CD14-positive monocyte (primary cell): ENCODE measurements around the gene INPP5J. TPM values are rescaled to one million over a fixed set of nuclear protein-coding genes. Genes with fewer than 3 reads are reported as not detected.

ENCODE experiments used
- DNase-seq, 3 donors: peaks; one replicate each; pipeline ENCODE4 v3.0.0-alpha.2; 2011 to 2022
- H2AFZ ChIP-seq: 2 replicates; pipeline ENCODE4 v1.6.0; 2012; ENCODE audit warnings: mild to moderate bottlenecking, low read depth, low read length, inconsistent platforms; ENCODE audit not compliant: insufficient read depth, poor library complexity, severe bottlenecking
- H3K27ac ChIP-seq, 2 donors: 1 replicate in 1 of 2; 2 replicates in 1 of 2; pipeline ENCODE4 v1.5.1; 2012 to 2013; ENCODE audit warnings: low read length in 2 of 2, control low read depth in 1 of 2, inconsistent platforms in 1 of 2, low read depth in 1 of 2, mild to moderate bottlenecking in 1 of 2
- H3K27me3 ChIP-seq, 2 donors: one replicate each; pipeline versions ENCODE4 v1.6.0 to v1.6.1; 2011 to 2013; ENCODE audit warnings: low read length in 2 of 2; ENCODE audit not compliant: control insufficient read depth in 2 of 2, insufficient read depth in 2 of 2
- H3K36me3 ChIP-seq, 2 donors: replicated peaks in 1 of 2; 1 replicate in 1 of 2; 2 replicates in 1 of 2; pipeline versions ENCODE4 v1.5.1 to v1.6.1; 2012 to 2013; ENCODE audit warnings: low read length in 2 of 2, control low read depth in 1 of 2, inconsistent platforms in 1 of 2, mild to moderate bottlenecking in 1 of 2; ENCODE audit not compliant: insufficient read depth in 2 of 2, control insufficient read depth in 1 of 2
- H3K4me1 ChIP-seq, 2 donors: 1 replicate in 1 of 2; 2 replicates in 1 of 2; pipeline versions ENCODE4 v1.5.1 to v1.6.1; 2012 to 2013; ENCODE audit warnings: low read length in 2 of 2, control low read depth in 1 of 2, inconsistent platforms in 1 of 2, mild to moderate bottlenecking in 1 of 2, moderate library complexity in 1 of 2; ENCODE audit not compliant: insufficient read depth in 2 of 2, control insufficient read depth in 1 of 2
- H3K4me2 ChIP-seq: replicated peaks from 2 replicates; pipeline ENCODE3; 2012; ENCODE audit warnings: low read length, moderate library complexity, mild to moderate bottlenecking; ENCODE audit not compliant: poor library complexity, severe bottlenecking; ENCODE audit errors: extremely low read depth
- H3K4me3 ChIP-seq, 3 experiments: fragments of 200-600 bp in 1 of 3; sonication (generic) in 1 of 3; replicated peaks in 1 of 3; 1 replicate in 2 of 3; 2 replicates in 1 of 3; pipeline ENCODE4 v1.5.1; 2011 to 2013; ENCODE audit warnings: low read length in 3 of 3, mild to moderate bottlenecking in 3 of 3, control low read depth in 2 of 3, low read depth in 2 of 3, inconsistent platforms in 1 of 3, moderate library complexity in 1 of 3
- H3K79me2 ChIP-seq: 2 replicates; pipeline ENCODE4 v1.6.0; 2012; ENCODE audit warnings: mild to moderate bottlenecking, control low read depth, inconsistent platforms, low read length, moderate library complexity; ENCODE audit not compliant: insufficient read depth
- H3K9ac ChIP-seq: 2 replicates; pipeline ENCODE4 v1.6.0; 2017; ENCODE audit warnings: low read length, mild to moderate bottlenecking; ENCODE audit not compliant: insufficient read depth, poor library complexity, severe bottlenecking
- H3K9me3 ChIP-seq, 2 donors: replicated peaks in 1 of 2; 1 replicate in 1 of 2; 2 replicates in 1 of 2; pipeline versions ENCODE4 v1.5.1 to v1.6.1; 2012 to 2013; ENCODE audit warnings: low read length in 2 of 2, control low read depth in 1 of 2; ENCODE audit not compliant: control insufficient read depth in 1 of 2, insufficient read depth in 1 of 2
- H4K20me1 ChIP-seq: 2 replicates; pipeline ENCODE4 v1.6.0; 2012; ENCODE audit warnings: mild to moderate bottlenecking, low read length, control low read depth, moderate library complexity; ENCODE audit not compliant: insufficient read depth
- H3K27ac Mint-ChIP-seq, 7 donors: one replicate each; pipeline ENCODE4 v1.8.0; 2020; ENCODE audit warnings: mild to moderate bottlenecking in 7 of 7, mixed read lengths in 7 of 7, moderate library complexity in 6 of 7, inconsistent platforms in 2 of 7
- H3K27me3 Mint-ChIP-seq, 3 donors: one replicate each; pipeline ENCODE4 v1.8.0; 2021 to 2022; ENCODE audit warnings: low read depth in 3 of 3, mild to moderate bottlenecking in 3 of 3, mixed read lengths in 3 of 3, moderate library complexity in 3 of 3, inconsistent platforms in 1 of 3
- H3K36me3 Mint-ChIP-seq, 2 donors: one replicate each; pipeline ENCODE4 v1.8.0; 2020; ENCODE audit warnings: mixed read lengths in 2 of 2, inconsistent platforms in 1 of 2, mild to moderate bottlenecking in 1 of 2
- H3K4me1 Mint-ChIP-seq: one replicate; pipeline ENCODE4 v1.8.0; 2020; ENCODE audit warnings: mild to moderate bottlenecking, mixed read lengths
- H3K4me3 Mint-ChIP-seq, 2 donors: one replicate each; pipeline ENCODE4 v1.8.0; 2020; ENCODE audit warnings: mild to moderate bottlenecking in 2 of 2, mixed read lengths in 2 of 2, moderate library complexity in 1 of 2
- H3K9me3 Mint-ChIP-seq, 7 donors: one replicate each; pipeline ENCODE4 v1.8.0; 2020 to 2022; ENCODE audit warnings: mixed read lengths in 7 of 7, mild to moderate bottlenecking in 6 of 7, moderate library complexity in 6 of 7, inconsistent platforms in 2 of 7
- WGBS: methylation state at CpG from one replicate; pipeline ENCODE4 v1.1.5; 2013; ENCODE audit warnings: missing lambda C conversion rate; ENCODE audit not compliant: insufficient coverage; 5-methylcytosine and 5-hydroxymethylcytosine counted together
- intact Hi-C, 2 donors: fragments of 100-400 bp; cut with micrococcal nuclease; formaldehyde crosslinking; loops; one replicate each; pipeline versions ENCODE4 v1.15.0 to v1.15.1; 2023
- polyA plus RNA-seq, 3 donors: library from polyadenylated mRNA; depleted of rRNA in 1 of 3; unstranded in 2 of 3; stranded (reverse) in 1 of 3; fragments of 300-500 nt in 2 of 3; fragments of >200 nt in 1 of 3; fragmentation: Illumina TruSeq in 2 of 3; gene quantifications; 1 replicate in 2 of 3; 2 replicates in 1 of 3; pipeline ENCODE4 v1.2.3, GENCODE V29; 2012 to 2021
- TF ChIP-seq, protein P1 (sequence below): fragments of 200-600 bp; IDR thresholded peaks from one replicate; pipeline ENCODE4 v1.8.0; 2022; ENCODE audit warnings: antibody characterized with exemption, mild to moderate bottlenecking

Gene INPP5J
- polyA plus RNA-seq, 3 donors, result 0.03 TPM; not detected in 2

DNA sequence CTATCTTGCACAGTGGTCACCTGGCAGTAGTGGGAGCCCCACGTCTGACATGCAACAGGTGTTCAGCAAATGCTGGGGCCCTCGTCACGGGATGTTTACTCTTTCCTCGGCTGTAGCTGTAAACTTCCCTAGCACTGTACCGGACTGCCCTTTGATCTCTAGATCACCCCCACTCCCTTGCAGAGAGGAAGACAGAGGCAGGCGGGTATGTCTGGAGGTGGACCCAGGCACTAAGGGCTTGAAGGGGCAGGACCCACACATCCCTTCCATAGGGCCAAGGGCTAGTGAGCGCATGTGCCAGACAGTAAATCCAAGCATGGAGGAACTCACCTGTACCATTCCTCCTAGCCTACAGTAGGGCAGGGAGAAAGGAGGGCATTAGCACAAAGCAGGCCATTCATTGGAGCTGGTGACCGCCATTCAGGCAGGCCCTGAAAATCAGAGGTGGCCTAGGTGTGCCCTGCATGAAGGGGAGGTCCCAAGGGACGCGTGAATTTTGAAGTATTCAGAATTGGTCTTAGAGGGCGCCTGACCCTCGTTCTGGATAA lies 43.6 kb upstream of the INPP5J start:
- H3K4me1 ChIP-seq, result peaks cover 32 to 38% of the 10 kb centered on the region in 2 donors
- H3K27me3 ChIP-seq, result no peaks in the 10 kb centered on the region
- H3K27ac ChIP-seq, result no peak overlapping the region
- no peak overlapping the region for H2AFZ ChIP-seq
- no peak overlapping the region for H3K27ac Mint-ChIP-seq
- no peak overlapping the region for H3K9ac ChIP-seq
- H3K9me3 ChIP-seq, result no peaks in the 10 kb centered on the region
- no peak overlapping the region for H3K4me3 Mint-ChIP-seq
- peaks cover 0 to 1% (median 0%) of the 10 kb centered on the region in 7 donors for H3K9me3 Mint-ChIP-seq
- H3K4me1 Mint-ChIP-seq, result peaks cover 36% of the 10 kb centered on the region
- H3K27me3 Mint-ChIP-seq, result peaks cover 3 to 6% (median 4%) of the 10 kb centered on the region in 3 donors
- no peak overlapping the region for H3K4me2 ChIP-seq
- DNase-seq, result no peak
- no peaks in the 10 kb centered on the region for H3K36me3 Mint-ChIP-seq
- no peaks in the 10 kb centered on the region for H3K36me3 ChIP-seq
- no peak overlapping the region for H3K4me3 ChIP-seq
- TF ChIP-seq, protein P1, sequence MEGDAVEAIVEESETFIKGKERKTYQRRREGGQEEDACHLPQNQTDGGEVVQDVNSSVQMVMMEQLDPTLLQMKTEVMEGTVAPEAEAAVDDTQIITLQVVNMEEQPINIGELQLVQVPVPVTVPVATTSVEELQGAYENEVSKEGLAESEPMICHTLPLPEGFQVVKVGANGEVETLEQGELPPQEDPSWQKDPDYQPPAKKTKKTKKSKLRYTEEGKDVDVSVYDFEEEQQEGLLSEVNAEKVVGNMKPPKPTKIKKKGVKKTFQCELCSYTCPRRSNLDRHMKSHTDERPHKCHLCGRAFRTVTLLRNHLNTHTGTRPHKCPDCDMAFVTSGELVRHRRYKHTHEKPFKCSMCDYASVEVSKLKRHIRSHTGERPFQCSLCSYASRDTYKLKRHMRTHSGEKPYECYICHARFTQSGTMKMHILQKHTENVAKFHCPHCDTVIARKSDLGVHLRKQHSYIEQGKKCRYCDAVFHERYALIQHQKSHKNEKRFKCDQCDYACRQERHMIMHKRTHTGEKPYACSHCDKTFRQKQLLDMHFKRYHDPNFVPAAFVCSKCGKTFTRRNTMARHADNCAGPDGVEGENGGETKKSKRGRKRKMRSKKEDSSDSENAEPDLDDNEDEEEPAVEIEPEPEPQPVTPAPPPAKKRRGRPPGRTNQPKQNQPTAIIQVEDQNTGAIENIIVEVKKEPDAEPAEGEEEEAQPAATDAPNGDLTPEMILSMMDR, result no peak
- WGBS, result 95% methylated on average over 9 of the region's 12 CpGs
- intact Hi-C loops, result no loop called here
- H3K79me2 ChIP-seq, result peaks cover 9% of the 10 kb centered on the region
- H4K20me1 ChIP-seq, result no peaks in the 10 kb centered on the region

DNA sequence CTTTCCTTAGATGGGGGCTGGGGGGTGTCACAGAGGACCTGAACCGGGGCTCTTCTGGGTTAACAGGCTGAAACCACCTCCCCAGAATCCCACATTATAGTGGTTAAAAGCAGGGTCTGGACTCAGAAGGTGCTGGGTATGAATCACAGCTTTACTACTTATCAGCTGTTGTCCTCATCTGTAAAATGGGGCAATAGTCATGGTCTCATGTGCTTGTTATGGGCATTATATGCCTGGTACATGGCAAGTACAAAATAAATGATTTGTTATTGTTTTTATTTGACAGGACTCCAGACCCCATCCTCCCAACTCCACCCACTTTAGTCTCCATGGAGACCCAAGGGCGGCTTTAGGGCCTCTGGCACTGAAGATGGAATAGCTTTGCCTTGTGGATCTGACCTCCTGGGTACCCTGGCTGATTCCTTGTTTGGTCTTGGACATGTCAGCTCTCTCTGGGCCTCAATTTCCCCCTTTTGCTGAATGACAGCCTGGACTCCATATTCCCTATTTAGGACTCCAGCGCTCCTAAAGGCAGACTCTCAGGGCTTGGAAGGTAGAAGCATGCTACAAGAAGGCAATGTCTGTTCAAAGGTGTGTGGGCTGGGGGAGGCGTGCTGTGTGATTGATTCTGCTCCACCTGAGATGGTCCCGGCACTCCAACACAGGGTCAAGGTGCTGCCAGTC lies 42.5 kb upstream of the INPP5J start:
- Histone ChIP-seq H2AFZ (peak overlapping the region; percentile 93), H3K4me3 (peak overlapping the region; percentile 56 to 85 (median 75)), H3K4me1 (peaks cover 36 to 45% of the 10 kb centered on the region in 2 donors), H4K20me1 (no peaks in the 10 kb centered on the region), H3K9ac (peak overlapping the region; percentile 65), H3K4me2 (peak overlapping the region; percentile 90), H3K79me2 (peaks cover 9% of the 10 kb centered on the region), H3K27ac (peak overlapping the region in 1 of 2 donors; percentile 64), H3K27me3 (no peaks in the 10 kb centered on the region), H3K36me3 (no peaks in the 10 kb centered on the region), H3K9me3 (no peaks in the 10 kb centered on the region)
- intact Hi-C loops, result loop anchor here (5.0 kb wide), 3 partner anchors 82 to 133 kb away; partner anchors contain the start of genes MORC2 (in 2 of the 2), TUG1 (in 2 of the 2) and RNF185 (in 1 of the 2)
- DNase-seq, result no peak
- no peaks in the 10 kb centered on the region for H3K36me3 Mint-ChIP-seq
- H3K4me3 Mint-ChIP-seq, result peak overlapping the region; percentile 83 to 94
- TF ChIP-seq, protein P1, result no peak
- H3K4me1 Mint-ChIP-seq, result peaks cover 41% of the 10 kb centered on the region
- peaks cover 0 to 1% (median 0%) of the 10 kb centered on the region in 7 donors for H3K9me3 Mint-ChIP-seq
- WGBS, result 22% methylated on average over 3 of the region's 5 CpGs
- H3K27ac Mint-ChIP-seq, result peak overlapping the region in 4 of 7 donors; percentile 40 to 77 (median 72)
- H3K27me3 Mint-ChIP-seq, result peaks cover 3 to 6% (median 4%) of the 10 kb centered on the region in 3 donors
